NCI-H1436 (cell line): ENCODE results near the gene MPC1.
"Not testable (repeated sequence)": the region's sequence is repeated elsewhere in the genome, so short reads cannot be mapped to it uniquely, and the experiment has no call there.

Source experiments
- DNase-seq: peaks from one replicate; lab custom pipeline; 2025; lab: John Stamatoyannopoulos, UW

Gene MPC1

GRCh38 chr6:166381381-166381732, 1.4 kb downstream of the MPC1 start:
- no peak for DNase-seq

- DNase-seq = no peak
Measured at GRCh38 chr6:166379800-166380199, 2.9 kb downstream of the MPC1 start.

- no peak for DNase-seq
Measured at GRCh38 chr6:166379103-166379586, 3.6 kb downstream of the MPC1 start.

- DNase-seq = no peak
Measured at GRCh38 chr6:166377721-166378120, 5.0 kb downstream of the MPC1 start.

GRCh38 chr6:166375013-166375412, 7.7 kb downstream of the MPC1 start:
- DNase-seq = no peak

- no peak for DNase-seq
Measured at GRCh38 chr6:166370489-166370888, 12.3 kb downstream of the MPC1 start.

- DNase-seq = no peak
Measured at GRCh38 chr6:166369782-166370181, 13.0 kb downstream of the MPC1 start.

- no peak for DNase-seq
Measured at GRCh38 chr6:166366921-166367320, 15.8 kb downstream of the MPC1 start.

- no peak for DNase-seq
Measured at GRCh38 chr6:166365806-166366205, 16.9 kb downstream of the MPC1 start.

GRCh38 chr6:166365221-166365620, 17.5 kb downstream of the MPC1 start:
- no peak for DNase-seq

- DNase-seq = no peak
Measured at GRCh38 chr6:166364456-166364855, 18.3 kb downstream of the MPC1 start.

GRCh38 chr6:166362427-166362826, 20.3 kb downstream of the MPC1 start:
- not testable (repeated sequence) for DNase-seq

GRCh38 chr6:166361077-166361429, 21.7 kb downstream of the MPC1 start:
- DNase-seq = no peak

- DNase-seq = no peak
Measured at GRCh38 chr6:166360243-166361076, 22.3 kb downstream of the MPC1 start.

GRCh38 chr6:166355552-166355951, 27.2 kb downstream of the MPC1 start:
- DNase-seq = no peak

GRCh38 chr6:166354965-166355364, 27.8 kb downstream of the MPC1 start:
- DNase-seq = no peak

- DNase-seq = no peak
Measured at GRCh38 chr6:166354143-166354542, 28.6 kb downstream of the MPC1 start.

GRCh38 chr6:166353507-166353906, 29.2 kb downstream of the MPC1 start:
- no peak for DNase-seq

GRCh38 chr6:166352923-166353322, 29.8 kb downstream of the MPC1 start:
- no peak for DNase-seq

GRCh38 chr6:166351715-166352285, 30.9 kb downstream of the MPC1 start:
- DNase-seq = peak; percentile 76

GRCh38 chr6:166348305-166348949, 34.3 kb downstream of the MPC1 start:
- no peak for DNase-seq

GRCh38 chr6:166346965-166347364, 35.8 kb downstream of the MPC1 start:
- no peak for DNase-seq

GRCh38 chr6:166346449-166346848, 36.3 kb downstream of the MPC1 start:
- DNase-seq = no peak
